Activated CD4-positive, alpha-beta memory T cell treated with anti-CD3 and anti-CD28 coated beads, Interleukin-2, amount 10 ng/mL, durations not matched to agents 7 days and 5 days (primary cell): ENCODE data around the gene LAMC3. TPM values are rescaled to one million over a fixed set of nuclear protein-coding genes. Genes with fewer than 3 reads are reported as not detected.

Experiments used
- CTCF ChIA-PET: fragments of 350-600 bp; sonication (Branson Sonifier 250); formaldehyde crosslinking; loops from one replicate; lab custom pipeline; 2021; ENCODE audit warnings: antibody characterized with exemption, inconsistent platforms; lab: Charles Lee
- POLR2A ChIA-PET: fragments of 350-600 bp; sonication (Branson Sonifier 250); formaldehyde crosslinking; loops from one replicate; lab custom pipeline; 2021; ENCODE audit warnings: antibody characterized with exemption; lab: Charles Lee
- DNase-seq: peaks from one replicate; pipeline ENCODE4 v3.0.0-alpha.2; 2020
- H3K27ac Mint-ChIP-seq: one replicate; pipeline ENCODE4 v1.8.0; 2021; ENCODE audit warnings: mild to moderate bottlenecking, mixed read lengths
- H3K27me3 Mint-ChIP-seq: one replicate; pipeline ENCODE4 v1.8.0; 2021; ENCODE audit warnings: mixed read lengths
- H3K36me3 Mint-ChIP-seq: one replicate; pipeline ENCODE4 v1.8.0; 2021; ENCODE audit warnings: low read depth, mixed read lengths
- H3K4me1 Mint-ChIP-seq: one replicate; pipeline ENCODE4 v1.8.0; 2021; ENCODE audit warnings: mixed read lengths
- H3K4me3 Mint-ChIP-seq: one replicate; pipeline ENCODE4 v1.8.0; 2021; ENCODE audit warnings: mild to moderate bottlenecking, mixed read lengths
- H3K9me3 Mint-ChIP-seq: one replicate; pipeline ENCODE4 v1.8.0; 2021; ENCODE audit warnings: mixed read lengths
- total RNA-seq, 2 experiments: library from RNA; stranded (reverse); gene quantifications; one replicate each; pipeline ENCODE4 v1.2.3, GENCODE V29; 2021

LAMC3 gene
- total RNA-seq, 2 experiments from 2014 or later, result not detected

DNA sequence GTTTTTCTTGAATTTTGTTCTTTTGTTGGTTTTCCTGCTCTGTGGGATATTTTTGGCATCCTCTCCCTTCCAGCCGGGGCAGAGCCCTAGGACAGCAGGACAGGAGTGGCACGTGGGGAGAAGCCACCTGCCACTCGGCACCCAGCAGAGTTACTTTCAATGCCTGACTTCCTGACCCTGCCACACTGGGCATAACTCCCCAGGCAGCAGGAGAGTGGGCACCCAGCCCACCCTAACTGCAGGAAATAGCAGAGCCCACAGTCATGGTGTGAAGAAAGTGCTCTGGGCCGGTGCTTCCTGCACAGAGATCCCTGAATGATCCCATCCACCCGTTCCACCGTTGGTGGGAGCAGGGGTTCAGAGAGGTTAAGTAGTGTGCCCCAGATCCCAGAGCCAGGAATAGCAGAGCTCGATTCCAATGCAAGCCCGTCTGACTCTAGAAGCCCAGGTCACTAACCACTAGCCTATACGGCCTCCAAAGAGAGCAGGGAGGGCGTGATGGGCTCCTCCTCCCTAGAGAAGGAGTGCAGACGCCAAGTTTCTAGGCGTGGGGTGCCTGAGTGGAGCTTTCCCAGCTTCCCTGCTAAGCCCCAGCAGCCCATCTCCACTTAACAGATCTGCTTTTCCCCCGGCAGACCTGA lies 108.3 kb downstream of the LAMC3 start:
- ChIA-PET POLR2A (no interaction called here), CTCF (interaction anchor here (1.8 kb wide), 1 partner anchor 71 kb away, joined by 4 read pairs; no protein-coding TSS in a partner anchor)
- no peak overlapping the region for H3K4me3 Mint-ChIP-seq
- H3K9me3 Mint-ChIP-seq, result no peaks in the 10 kb centered on the region
- H3K27ac Mint-ChIP-seq, result no peak overlapping the region
- H3K27me3 Mint-ChIP-seq, result peaks cover 6% of the 10 kb centered on the region
- H3K36me3 Mint-ChIP-seq, result no peaks in the 10 kb centered on the region
- DNase-seq, result no peak
- H3K4me1 Mint-ChIP-seq, result no peaks in the 10 kb centered on the region

DNA sequence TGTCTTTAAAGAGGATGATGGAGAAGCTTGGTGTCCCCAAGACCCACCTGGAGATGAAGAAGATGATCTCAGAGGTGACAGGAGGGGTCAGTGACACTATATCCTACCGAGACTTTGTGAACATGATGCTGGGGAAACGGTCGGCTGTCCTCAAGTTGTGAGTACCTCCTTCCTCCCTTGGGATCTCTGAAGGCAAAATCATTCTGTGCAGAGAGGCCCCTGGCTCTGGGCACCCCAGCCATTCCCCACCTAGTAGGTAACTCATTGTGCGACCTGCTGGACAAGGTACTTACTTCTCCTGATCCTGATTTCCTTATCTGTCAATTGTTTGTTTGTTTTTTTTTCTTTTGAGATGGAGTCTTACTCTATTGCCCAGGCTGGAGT lies 108.8 kb downstream of the LAMC3 start:
- ChIA-PET POLR2A (no interaction called here), CTCF (interaction anchor here (1.8 kb wide), 1 partner anchor 71 kb away, joined by 4 read pairs; no protein-coding TSS in a partner anchor)
- Mint-ChIP-seq H3K27ac (no peak overlapping the region), H3K4me3 (no peak overlapping the region), H3K4me1 (no peaks in the 10 kb centered on the region), H3K9me3 (no peaks in the 10 kb centered on the region), H3K27me3 (peaks cover 6% of the 10 kb centered on the region), H3K36me3 (no peaks in the 10 kb centered on the region)
- no peak for DNase-seq

GRCh38 chr9:131119600-131119999 lies 110.6 kb downstream of the LAMC3 start:
- ChIA-PET POLR2A (no interaction called here), CTCF (no interaction called here)
- no peak for DNase-seq
- H3K4me1 Mint-ChIP-seq, result peaks cover under 1% of the 10 kb centered on the region
- H3K4me3 Mint-ChIP-seq, result no peak overlapping the region
- H3K27ac Mint-ChIP-seq, result no peak overlapping the region
- no peaks in the 10 kb centered on the region for H3K36me3 Mint-ChIP-seq
- H3K27me3 Mint-ChIP-seq, result peaks cover 4% of the 10 kb centered on the region
- H3K9me3 Mint-ChIP-seq, result no peaks in the 10 kb centered on the region

DNA sequence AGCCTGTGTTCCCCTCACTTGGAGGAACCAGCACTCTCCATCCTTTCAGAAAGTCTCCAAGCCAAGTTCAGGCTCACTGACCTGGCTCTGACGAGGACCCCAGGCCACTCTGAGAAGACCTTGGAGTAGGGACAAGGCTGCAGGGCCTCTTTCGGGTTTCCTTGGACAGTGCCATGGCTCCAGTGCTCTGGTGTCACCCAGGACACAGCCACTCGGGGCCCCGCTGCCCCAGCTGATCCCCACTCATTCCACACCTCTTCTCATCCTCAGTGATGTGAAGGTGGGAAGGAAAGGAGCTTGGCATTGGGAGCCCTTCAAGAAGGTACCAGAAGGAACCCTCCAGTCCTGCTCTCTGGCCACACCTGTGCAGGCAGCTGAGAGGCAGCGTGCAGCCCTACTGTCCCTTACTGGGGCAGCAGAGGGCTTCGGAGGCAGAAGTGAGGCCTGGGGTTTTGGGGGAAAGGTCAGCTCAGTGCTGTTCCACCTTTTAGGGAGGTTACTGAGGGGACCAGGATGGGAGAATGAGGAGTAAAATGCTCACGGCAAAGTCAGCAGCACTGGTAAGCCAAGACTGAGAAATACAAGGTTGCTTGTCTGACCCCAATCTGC lies 111.8 kb downstream of the LAMC3 start:
- H3K27ac Mint-ChIP-seq, result no peak overlapping the region
- ChIA-PET CTCF (no interaction called here), POLR2A (no interaction called here)
- no peak overlapping the region for H3K4me3 Mint-ChIP-seq
- H3K4me1 Mint-ChIP-seq, result peaks cover 8% of the 10 kb centered on the region
- H3K27me3 Mint-ChIP-seq, result peaks cover 4% of the 10 kb centered on the region
- no peak for DNase-seq
- no peaks in the 10 kb centered on the region for H3K9me3 Mint-ChIP-seq
- no peaks in the 10 kb centered on the region for H3K36me3 Mint-ChIP-seq

- ChIA-PET POLR2A (no interaction called here), CTCF (no interaction called here)
- H3K27ac Mint-ChIP-seq, result no peak overlapping the region
- H3K4me3 Mint-ChIP-seq, result no peak overlapping the region
- peaks cover 4% of the 10 kb centered on the region for H3K27me3 Mint-ChIP-seq
- H3K4me1 Mint-ChIP-seq, result peaks cover 14% of the 10 kb centered on the region
- no peaks in the 10 kb centered on the region for H3K36me3 Mint-ChIP-seq
- no peak for DNase-seq
- H3K9me3 Mint-ChIP-seq, result no peaks in the 10 kb centered on the region
Measured at GRCh38 chr9:131121346-131121745, 112.4 kb downstream of the LAMC3 start.

DNA sequence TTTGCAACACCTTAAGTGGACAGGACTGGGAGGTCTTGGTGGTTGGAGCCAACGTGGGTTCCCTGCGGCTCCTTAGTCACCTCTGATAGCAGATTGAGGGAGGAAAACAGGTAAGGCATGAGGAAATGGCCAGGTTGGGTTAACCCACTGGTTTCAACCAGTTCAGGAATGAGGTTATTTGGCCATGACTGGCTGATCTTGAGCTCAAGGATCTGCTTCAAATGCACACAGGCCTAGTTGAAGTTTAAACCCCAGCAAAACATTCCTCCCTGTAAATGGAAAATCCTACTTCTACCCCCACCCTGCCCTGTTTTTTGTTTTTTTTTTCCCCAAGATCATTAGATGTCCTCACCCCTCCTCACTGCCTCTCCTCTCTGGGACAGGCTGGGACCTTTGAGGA lies 113.2 kb downstream of the LAMC3 start:
- Mint-ChIP-seq H3K4me1 (peaks cover 20% of the 10 kb centered on the region), H3K9me3 (no peaks in the 10 kb centered on the region), H3K36me3 (no peaks in the 10 kb centered on the region), H3K27ac (no peak overlapping the region), H3K4me3 (no peak overlapping the region), H3K27me3 (peaks cover 2% of the 10 kb centered on the region)
- POLR2A ChIA-PET, result no interaction called here
- DNase-seq, result no peak
- CTCF ChIA-PET, result no interaction called here

GRCh38 chr9:131125038-131125287 lies 116.0 kb downstream of the LAMC3 start:
- H3K36me3 Mint-ChIP-seq, result peaks cover 27% of the 10 kb centered on the region
- peaks cover 33% of the 10 kb centered on the region for H3K4me1 Mint-ChIP-seq
- H3K9me3 Mint-ChIP-seq, result no peaks in the 10 kb centered on the region
- peak; percentile 19 for DNase-seq
- POLR2A ChIA-PET, result interaction anchor here (0.6 to 2.2 kb wide), 40 partner anchors 9 to 1820 kb away, joined by 3 to 19 read pairs (median 5); partner anchors contain the start of genes AIF1L, DDX31, EXOSC2 and FAM78A
- H3K27ac Mint-ChIP-seq, result peak overlapping the region; percentile 94
- CTCF ChIA-PET, result interaction anchor here (0.5 to 1.7 kb wide), 3 partner anchors 55 to 212 kb away, joined by 3 to 6 read pairs (median 5); no protein-coding TSS in a partner anchor
- no peaks in the 10 kb centered on the region for H3K27me3 Mint-ChIP-seq
- peak overlapping the region; percentile 95 for H3K4me3 Mint-ChIP-seq

DNA sequence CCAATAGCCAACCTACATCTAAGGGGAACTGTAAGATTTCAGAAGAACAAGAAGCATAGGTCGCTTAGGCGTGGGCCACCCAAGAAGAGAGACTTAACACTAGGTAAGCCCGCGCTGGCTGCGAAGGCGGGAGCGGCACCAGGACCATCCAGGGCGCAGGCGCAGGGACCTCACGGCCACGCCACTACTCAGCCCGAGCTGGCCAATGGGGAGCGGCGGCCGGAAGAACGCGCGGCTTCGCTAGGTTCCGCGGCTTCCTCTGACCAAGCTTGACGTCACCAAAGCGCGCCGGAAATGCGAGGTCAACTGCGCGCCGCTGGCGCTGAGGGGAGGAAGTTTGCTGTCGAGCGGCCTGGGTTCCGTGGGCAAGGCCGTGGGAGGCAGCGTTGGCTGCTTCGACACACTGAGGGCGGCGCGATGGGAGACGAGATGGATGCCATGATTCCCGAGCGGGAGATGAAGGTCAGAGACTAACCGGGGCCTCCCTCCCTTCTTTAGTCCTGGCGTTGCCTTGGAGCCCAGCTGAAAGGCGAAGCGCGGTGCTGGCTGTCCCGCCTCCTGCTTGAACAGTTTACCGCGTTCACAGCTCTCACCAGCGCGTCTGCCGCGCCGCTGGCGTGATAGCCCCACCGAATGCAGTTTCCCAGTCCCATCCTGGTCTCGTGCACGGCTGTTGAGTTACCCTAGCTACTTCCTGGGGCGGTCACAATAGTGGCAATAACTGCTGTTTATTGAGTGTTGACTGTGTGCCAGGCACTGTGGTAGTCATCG lies 116.5 kb downstream of the LAMC3 start, which contains the start of gene NUP214:
Gene NUP214, plus strand, starts transcription at position 299 of the 771 bp plus-strand sequence. Its CDS starts 119 bp downstream, at position 418.
- Mint-ChIP-seq H3K4me3 (peak within 1 kb of the TSS; percentile 95), H3K36me3 (peaks cover 29% of the 10 kb centered on the region), H3K27me3 (no peaks in the 10 kb centered on the region), H3K27ac (peak within 1 kb of the TSS; percentile 94), H3K4me1 (peaks cover 35% of the 10 kb centered on the region), H3K9me3 (no peaks in the 10 kb centered on the region)
- CTCF ChIA-PET, result interaction anchor here (0.5 to 1.7 kb wide), 4 partner anchors 10 to 211 kb away, joined by 3 to 6 read pairs (median 4); no protein-coding TSS in a partner anchor
- DNase-seq, result peak; percentile 100
- POLR2A ChIA-PET, result interaction anchor here (0.6 to 2.2 kb wide), 45 partner anchors 8 to 1819 kb away, joined by 3 to 19 read pairs (median 4); partner anchors contain the start of genes AIF1L, DDX31, EXOSC2 and FAM78A

DNA sequence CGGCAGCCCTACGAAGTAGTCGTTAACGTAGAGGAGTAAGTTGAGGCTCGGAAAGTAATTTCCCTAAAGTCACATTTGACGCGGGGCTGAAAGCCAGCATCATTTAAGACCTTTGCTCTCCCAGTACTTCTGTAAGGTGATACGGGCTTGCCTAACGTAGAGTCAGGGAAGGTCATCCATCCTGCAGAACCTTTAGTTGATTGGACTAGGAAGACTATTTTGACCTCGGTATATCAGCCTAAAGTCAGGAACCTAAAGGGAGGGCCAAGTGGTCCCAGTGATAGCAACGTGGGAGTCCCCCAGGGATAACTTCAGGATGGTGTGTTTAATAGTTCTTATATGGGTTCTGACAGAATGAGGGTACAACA lies 117.1 kb downstream of the LAMC3 start:
- peak overlapping the region; percentile 95 for H3K4me3 Mint-ChIP-seq
- no peak for DNase-seq
- H3K4me1 Mint-ChIP-seq, result peaks cover 36% of the 10 kb centered on the region
- no peaks in the 10 kb centered on the region for H3K9me3 Mint-ChIP-seq
- CTCF ChIA-PET, result no interaction called here
- no peaks in the 10 kb centered on the region for H3K27me3 Mint-ChIP-seq
- POLR2A ChIA-PET, result interaction anchor here (0.9 to 2.2 kb wide), 26 partner anchors 8 to 1819 kb away, joined by 3 to 19 read pairs (median 7); partner anchors contain the start of genes FAM78A, MED27 and TSC1
- H3K36me3 Mint-ChIP-seq, result peaks cover 31% of the 10 kb centered on the region
- H3K27ac Mint-ChIP-seq, result peak overlapping the region; percentile 94

DNA sequence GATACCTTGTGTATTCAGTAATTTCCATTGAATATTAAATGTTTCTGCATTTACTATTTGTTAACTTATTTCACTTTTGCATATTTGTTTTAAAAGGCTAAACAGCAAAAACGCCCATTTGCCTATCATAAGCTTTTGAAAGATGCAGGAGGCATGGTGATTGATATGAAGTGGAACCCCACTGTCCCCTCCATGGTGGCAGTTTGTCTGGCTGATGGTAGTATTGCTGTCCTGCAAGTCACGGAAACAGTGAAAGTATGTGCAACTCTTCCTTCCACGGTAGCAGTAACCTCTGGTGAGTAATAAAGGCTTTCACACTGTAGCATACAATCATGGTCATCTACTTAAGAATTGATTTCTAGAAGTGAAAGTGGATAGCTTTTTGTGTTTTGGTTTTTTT lies 120.2 kb downstream of the LAMC3 start:
- peaks cover 36% of the 10 kb centered on the region for H3K4me1 Mint-ChIP-seq
- no peak for DNase-seq
- CTCF ChIA-PET, result interaction anchor here (0.7 kb wide), 1 partner anchor 1238 kb away, joined by 3 read pairs; no protein-coding TSS in a partner anchor
- H3K4me3 Mint-ChIP-seq, result no peak overlapping the region
- peaks cover 50% of the 10 kb centered on the region for H3K36me3 Mint-ChIP-seq
- no peaks in the 10 kb centered on the region for H3K27me3 Mint-ChIP-seq
- no peak overlapping the region for H3K27ac Mint-ChIP-seq
- no peaks in the 10 kb centered on the region for H3K9me3 Mint-ChIP-seq
- POLR2A ChIA-PET, result interaction anchor here (1.6 kb wide), 1 partner anchor 244 kb away, joined by 3 read pairs; no protein-coding TSS in a partner anchor

DNA sequence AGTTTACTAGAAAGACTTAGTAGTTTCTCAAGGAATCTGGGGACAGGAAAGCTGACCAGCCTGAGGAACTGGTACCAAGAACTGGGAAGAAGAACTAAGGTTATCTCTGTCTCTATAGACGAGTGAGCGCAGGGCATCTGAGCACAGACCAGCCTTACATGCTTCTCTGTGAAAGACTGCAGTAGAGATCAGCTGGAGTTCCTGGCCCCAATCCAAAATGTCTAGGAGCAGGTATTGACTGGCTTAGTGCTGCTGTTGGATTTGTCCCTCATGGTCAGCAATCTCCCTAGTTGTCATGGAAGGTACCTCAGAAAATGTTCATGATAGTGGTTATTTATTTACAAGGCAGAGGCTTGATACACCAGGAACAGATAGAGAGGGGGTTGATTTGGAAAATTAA lies 129.7 kb downstream of the LAMC3 start:
- peaks cover 61% of the 10 kb centered on the region for H3K36me3 Mint-ChIP-seq
- H3K27me3 Mint-ChIP-seq, result no peaks in the 10 kb centered on the region
- no peaks in the 10 kb centered on the region for H3K9me3 Mint-ChIP-seq
- H3K4me3 Mint-ChIP-seq, result no peak overlapping the region
- no peak overlapping the region for H3K27ac Mint-ChIP-seq
- POLR2A ChIA-PET, result interaction anchor here (1.5 kb wide), 1 partner anchor 13 kb away, joined by 8 read pairs; the partner anchor contains the start of gene NUP214
- CTCF ChIA-PET, result no interaction called here
- no peak for DNase-seq
- H3K4me1 Mint-ChIP-seq, result no peaks in the 10 kb centered on the region

GRCh38 chr9:131140112-131140511 lies 131.1 kb downstream of the LAMC3 start:
- H3K27me3 Mint-ChIP-seq, result no peaks in the 10 kb centered on the region
- DNase-seq, result no peak
- H3K4me1 Mint-ChIP-seq, result no peaks in the 10 kb centered on the region
- ChIA-PET POLR2A (no interaction called here), CTCF (no interaction called here)
- H3K36me3 Mint-ChIP-seq, result peaks cover 62% of the 10 kb centered on the region
- H3K4me3 Mint-ChIP-seq, result no peak overlapping the region
- H3K27ac Mint-ChIP-seq, result no peak overlapping the region
- no peaks in the 10 kb centered on the region for H3K9me3 Mint-ChIP-seq

DNA sequence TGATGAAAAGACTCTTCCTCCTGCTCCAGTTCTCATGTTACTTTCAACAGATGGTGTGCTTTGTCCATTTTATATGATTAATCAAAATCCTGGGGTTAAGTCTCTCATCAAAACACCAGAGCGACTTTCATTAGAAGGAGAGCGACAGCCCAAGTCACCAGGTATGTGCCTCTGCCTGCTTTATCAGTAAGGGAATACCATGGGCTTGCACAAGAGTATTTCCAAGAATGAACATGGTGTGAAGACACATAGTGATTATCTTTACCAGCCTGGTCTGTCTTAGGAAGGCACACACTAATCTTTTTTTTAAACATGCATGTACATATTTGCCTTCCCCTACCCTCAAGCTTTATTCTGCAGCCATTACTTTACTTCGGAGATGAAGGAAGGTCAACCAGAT lies 131.6 kb downstream of the LAMC3 start:
- no peaks in the 10 kb centered on the region for H3K9me3 Mint-ChIP-seq
- peaks cover 65% of the 10 kb centered on the region for H3K36me3 Mint-ChIP-seq
- H3K27ac Mint-ChIP-seq, result no peak overlapping the region
- H3K4me1 Mint-ChIP-seq, result no peaks in the 10 kb centered on the region
- H3K27me3 Mint-ChIP-seq, result no peaks in the 10 kb centered on the region
- no peak overlapping the region for H3K4me3 Mint-ChIP-seq
- POLR2A ChIA-PET, result no interaction called here
- no peak for DNase-seq
- CTCF ChIA-PET, result no interaction called here
